PC-3 (cell line): ENCODE data around the gene BSN. TPM values are rescaled to one million over a fixed set of nuclear protein-coding genes. Genes with fewer than 3 reads are reported as not detected.

Source experiments
- ATAC-seq: fragments of 200-7000 bp; cut with Tn5 transposase; 2 replicates; pipeline ENCODE4 v1.9.1; 2020; ENCODE audit warnings: mild to moderate bottlenecking, moderate library complexity
- BruUV-seq: library from RNA; stranded (reverse); fragments of 400-500 nt; replicated peaks from 2 replicates; lab custom pipeline; 2021; lab: Mats Ljungman, UMichigan
- CTCF ChIA-PET: fragments of 300-600 bp; sonication (Branson Sonifier 250); formaldehyde crosslinking; loops from one replicate; lab custom pipeline; 2022; ENCODE audit warnings: antibody characterized with exemption; lab: Charles Lee
- POLR2A ChIA-PET: fragments of 300-600 bp; sonication (Branson Sonifier 250); formaldehyde crosslinking; loops from one replicate; lab custom pipeline; 2022; ENCODE audit warnings: antibody characterized with exemption; ENCODE audit not compliant: unreplicated experiment; lab: Charles Lee
- DNase-seq: peaks from one replicate; pipeline ENCODE4 v3.0.0-alpha.2; 2015
- H2AFZ ChIP-seq: fragments of 300-600 bp; sonication (generic); 2 replicates; pipeline ENCODE4 v1.6.0; 2016; ENCODE audit warnings: antibody characterized with exemption, low read length
- H3F3A ChIP-seq: fragments of 300-600 bp; sonication (generic); one replicate; pipeline ENCODE4 v1.6.0; 2017; ENCODE audit warnings: antibody characterized with exemption, low read length, control low read depth, mild to moderate bottlenecking; ENCODE audit not compliant: unreplicated experiment
- H3K27ac ChIP-seq: fragments of 300-600 bp; sonication (generic); 2 replicates; pipeline ENCODE4 v1.5.1; 2016; ENCODE audit warnings: mild to moderate bottlenecking, low read length
- H3K27me3 ChIP-seq: fragments of 300-600 bp; sonication (generic); 2 replicates; pipeline ENCODE4 v1.6.1; 2016; ENCODE audit warnings: low read length, mixed read lengths
- H3K36me3 ChIP-seq: fragments of 300-600 bp; sonication (generic); 2 replicates; pipeline ENCODE4 v1.6.1; 2016; ENCODE audit warnings: low read depth, mixed run types, low read length, mixed read lengths
- H3K4me1 ChIP-seq: fragments of 300-600 bp; sonication (generic); 2 replicates; pipeline ENCODE4 v1.5.1; 2016; ENCODE audit warnings: low read length; ENCODE audit not compliant: insufficient read depth
- H3K4me2 ChIP-seq: fragments of 300-600 bp; sonication (generic); 2 replicates; pipeline ENCODE4 v1.6.0; 2016; ENCODE audit warnings: low read length
- H3K4me3 ChIP-seq: fragments of 300-600 bp; sonication (generic); 2 replicates; pipeline ENCODE4 v1.5.1; 2016; ENCODE audit warnings: mild to moderate bottlenecking, low read length, mixed read lengths
- H3K79me2 ChIP-seq: fragments of 300-600 bp; sonication (generic); 2 replicates; pipeline ENCODE4 v1.6.1; 2017; ENCODE audit warnings: low read length, mixed read lengths
- H3K9ac ChIP-seq: fragments of 300-600 bp; sonication (generic); 2 replicates; pipeline ENCODE4 v1.6.0; 2016; ENCODE audit warnings: mild to moderate bottlenecking, low read length
- H3K9me2 ChIP-seq: fragments of 300-600 bp; sonication (generic); replicated peaks from 2 replicates; pipeline ENCODE4 v1.6.1; 2016; ENCODE audit warnings: mixed run types, low read length, mixed read lengths
- H3K9me3 ChIP-seq: fragments of 300-600 bp; sonication (generic); 2 replicates; pipeline ENCODE4 v1.6.1; 2016; ENCODE audit warnings: low read length, mixed read lengths
- H4K20me1 ChIP-seq: fragments of 300-600 bp; sonication (generic); 2 replicates; pipeline ENCODE4 v1.6.1; 2016; ENCODE audit warnings: low read length, mixed read lengths
- CTCF ChIP-seq: fragments of 300-600 bp; sonication (generic); conservative IDR thresholded peaks from 2 replicates; pipeline ENCODE4 v1.5.1; 2017; ENCODE audit warnings: antibody characterized with exemption, low read depth, mild to moderate bottlenecking, low read length
- EZH2 ChIP-seq: fragments of 300-600 bp; sonication (generic); IDR thresholded peaks from one replicate; pipeline ENCODE4 v1.6.1; 2017; ENCODE audit warnings: antibody characterized with exemption, mild to moderate bottlenecking, low read length; ENCODE audit not compliant: unreplicated experiment
- EZH2phosphoT487 ChIP-seq: fragments of 300-600 bp; sonication (generic); IDR thresholded peaks from 2 replicates; pipeline ENCODE4 v1.6.1; 2018; ENCODE audit warnings: mild to moderate bottlenecking, antibody characterized with exemption, low read length, borderline replicate concordance
- intact Hi-C: fragments of 100-400 bp; cut with micrococcal nuclease; formaldehyde crosslinking; loops from 2 replicates; pipeline ENCODE4 v1.9.0; 2023
- total RNA-seq: library from RNA; depleted of rRNA; stranded (reverse); fragments of >200 nt; gene quantifications from 2 replicates; pipeline ENCODE4 v1.2.3, GENCODE V29; 2014

The BSN gene
- total RNA-seq, 1 experiment from 2014 or later: 0.80 TPM

DNA sequence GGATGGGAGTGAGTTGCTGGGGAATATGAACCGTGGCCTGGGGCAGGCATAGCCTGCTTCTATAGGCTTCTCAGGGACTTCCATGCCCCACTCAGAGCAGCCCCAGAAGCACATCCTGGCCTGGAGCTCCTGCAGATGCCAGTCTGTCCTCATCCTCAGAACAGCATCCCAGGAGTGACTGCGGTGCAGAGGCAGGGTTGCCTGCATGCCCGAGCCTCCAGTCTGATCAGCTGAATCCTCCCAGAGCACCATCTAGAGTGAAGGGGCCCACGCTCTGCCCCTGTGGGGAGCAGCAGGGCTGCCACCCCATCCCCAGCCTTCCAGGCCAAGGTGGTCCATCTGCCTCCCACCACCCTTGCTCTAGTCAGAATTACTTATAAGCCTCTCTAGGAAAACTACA is 75.2 kb downstream of the BSN start:
- Histone ChIP-seq H3K27ac (no peak overlapping the region), H3K9ac (no peak overlapping the region), H3K9me2 (no peaks in the 10 kb centered on the region), H3K4me1 (peaks cover 10% of the 10 kb centered on the region; the same call in 1 of the 2 replicates), H4K20me1 (no peaks in the 10 kb centered on the region), H3K4me3 (no peak overlapping the region), H3K79me2 (no peaks in the 10 kb centered on the region), H3K27me3 (no peaks in the 10 kb centered on the region), H3K9me3 (no peaks in the 10 kb centered on the region), H2AFZ (no peak overlapping the region), H3K36me3 (no peaks in the 10 kb centered on the region), H3K4me2 (no peak overlapping the region), H3F3A (no peaks in the 10 kb centered on the region)
- no TSS peak for BruUV-seq
- ChIA-PET CTCF (no interaction called here), POLR2A (no interaction called here)
- TF ChIP-seq CTCF: no peak
- TF ChIP-seq EZH2: no peak
- no peak for TF ChIP-seq EZH2phosphoT487
- no peak for ATAC-seq
- intact Hi-C loops: no loop called here
- DNase-seq: no peak

- no peak for ATAC-seq
- BruUV-seq: no TSS peak
Observed at GRCh38 chr3:49629866-49630265, 75.6 kb downstream of the BSN start.

More at GRCh38 chr3:49629866-49630265, 75.6 kb downstream of the BSN start:
- Histone ChIP-seq H3K36me3 (no peaks in the 10 kb centered on the region), H3K27ac (no peak overlapping the region), H3K9me2 (no peaks in the 10 kb centered on the region), H3K4me2 (no peak overlapping the region), H4K20me1 (no peaks in the 10 kb centered on the region), H3K4me1 (peaks cover 10% of the 10 kb centered on the region; the same call in 1 of the 2 replicates), H3F3A (no peaks in the 10 kb centered on the region), H3K9me3 (no peaks in the 10 kb centered on the region), H3K9ac (no peak overlapping the region), H2AFZ (no peak overlapping the region), H3K79me2 (no peaks in the 10 kb centered on the region), H3K4me3 (no peak overlapping the region), H3K27me3 (no peaks in the 10 kb centered on the region)
- TF ChIP-seq EZH2: no peak
- no peak for TF ChIP-seq EZH2phosphoT487
- no peak for TF ChIP-seq CTCF
- no peak for DNase-seq
- ChIA-PET CTCF (no interaction called here), POLR2A (no interaction called here)
- intact Hi-C loops: no loop called here
